Activated CD4-positive, alpha-beta T cell treated with anti-CD3 and anti-CD28 coated beads, Interleukin-2, amount 10 ng/mL, durations not matched to agents 7 days and 5 days (primary cell): ENCODE results near the gene SRSF8. TPM values are rescaled to one million over a fixed set of nuclear protein-coding genes. Genes with fewer than 3 reads are reported as not detected.
"Not testable (repeated sequence)": the region's sequence is repeated elsewhere in the genome, so short reads cannot be mapped to it uniquely, and the experiment has no call there.

Experiments
- CTCF ChIA-PET: fragments of 350-600 bp; sonication (Branson Sonifier 250); formaldehyde crosslinking; loops from one replicate; lab custom pipeline; 2021; ENCODE audit warnings: antibody characterized with exemption; lab: Charles Lee
- POLR2A ChIA-PET: fragments of 350-600 bp; sonication (Branson Sonifier 250); formaldehyde crosslinking; loops from one replicate; lab custom pipeline; 2021; ENCODE audit warnings: antibody characterized with exemption; lab: Charles Lee
- DNase-seq: peaks from one replicate; pipeline ENCODE4 v3.0.0-alpha.2; 2020
- H3K27ac Mint-ChIP-seq: one replicate; pipeline ENCODE4 v1.8.0; 2021; ENCODE audit warnings: mild to moderate bottlenecking, moderate library complexity, mixed read lengths
- H3K27me3 Mint-ChIP-seq: one replicate; pipeline ENCODE4 v1.8.0; 2021; ENCODE audit warnings: mixed read lengths
- H3K36me3 Mint-ChIP-seq: one replicate; pipeline ENCODE4 v1.8.0; 2021; ENCODE audit warnings: low read depth, mixed read lengths
- H3K4me1 Mint-ChIP-seq: one replicate; pipeline ENCODE4 v1.8.0; 2021; ENCODE audit warnings: mixed read lengths
- H3K4me3 Mint-ChIP-seq: one replicate; pipeline ENCODE4 v1.8.0; 2021; ENCODE audit warnings: mild to moderate bottlenecking, moderate library complexity, mixed read lengths
- H3K9me3 Mint-ChIP-seq: one replicate; pipeline ENCODE4 v1.8.0; 2021; ENCODE audit warnings: mixed read lengths
- total RNA-seq, 2 experiments: library from RNA; stranded (reverse); gene quantifications; one replicate each; pipeline ENCODE4 v1.2.3, GENCODE V29; 2021

SRSF8 gene, protein sequence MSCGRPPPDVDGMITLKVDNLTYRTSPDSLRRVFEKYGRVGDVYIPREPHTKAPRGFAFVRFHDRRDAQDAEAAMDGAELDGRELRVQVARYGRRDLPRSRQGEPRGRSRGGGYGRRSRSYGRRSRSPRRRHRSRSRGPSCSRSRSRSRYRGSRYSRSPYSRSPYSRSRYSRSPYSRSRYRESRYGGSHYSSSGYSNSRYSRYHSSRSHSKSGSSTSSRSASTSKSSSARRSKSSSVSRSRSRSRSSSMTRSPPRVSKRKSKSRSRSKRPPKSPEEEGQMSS
- total RNA-seq, result 10 to 100 TPM; 31.5 to 37.2 TPM

DNA sequence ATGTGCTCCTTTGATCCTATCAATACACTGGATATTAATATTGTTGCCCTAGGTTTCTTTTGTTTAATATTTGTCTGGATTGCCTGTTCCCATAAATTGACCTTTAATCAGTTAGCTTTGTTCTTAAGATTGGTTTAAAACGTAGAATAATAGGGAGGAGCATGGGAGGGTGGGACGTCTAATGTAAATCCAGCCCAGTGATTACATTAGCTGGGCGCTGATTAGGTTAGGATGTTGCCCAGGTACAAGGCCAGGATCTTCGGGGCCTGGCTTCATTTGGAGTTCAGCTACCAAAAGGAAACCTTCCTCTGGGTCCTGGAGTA lies at the start of gene SRSF8:
Gene SRSF8 (plus strand): TSS at position 204 of the 323 bp plus-strand sequence. CDS start 308 bp downstream, outside the sequence.
- H3K4me3 Mint-ChIP-seq, result peak within 1 kb of the TSS; percentile 88
- H3K27ac Mint-ChIP-seq, result peak within 1 kb of the TSS; percentile 98
- CTCF ChIA-PET, result interaction anchor here (0.7 to 16.1 kb wide), 11 partner anchors 11 to 725 kb away, joined by 3 to 165 read pairs (median 8); partner anchors contain the start of gene ENDOD1
- H3K9me3 Mint-ChIP-seq, result no peaks in the 10 kb centered on the region
- peaks cover 11% of the 10 kb centered on the region for H3K36me3 Mint-ChIP-seq
- H3K27me3 Mint-ChIP-seq, result peaks cover 14% of the 10 kb centered on the region
- DNase-seq, result no peak
- H3K4me1 Mint-ChIP-seq, result peaks cover 27% of the 10 kb centered on the region
- POLR2A ChIA-PET, result interaction anchor here (0.9 kb wide), 1 partner anchor 165 kb away, joined by 4 read pairs; the partner anchor contains the start of gene SESN3

DNA sequence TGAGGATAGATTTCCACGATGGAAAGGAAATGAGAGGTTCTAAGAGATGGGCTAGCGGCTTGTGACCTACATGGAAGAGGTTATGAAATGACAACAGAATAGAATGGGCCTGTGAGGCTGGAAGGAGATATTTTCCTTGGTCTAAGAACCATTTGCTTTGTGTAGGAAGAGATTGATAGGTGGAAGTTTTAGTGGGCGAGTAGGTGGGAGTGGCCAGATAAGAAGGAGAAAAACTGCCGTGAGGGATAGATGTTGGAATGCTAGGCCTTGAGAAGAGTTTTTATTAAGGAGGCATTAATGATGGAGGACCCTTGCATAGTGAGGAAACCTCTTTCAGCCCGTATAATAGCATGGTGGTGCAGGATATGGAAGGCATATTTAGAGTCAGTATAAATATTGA lies 45.3 kb upstream of the SRSF8 start:
- H3K9me3 Mint-ChIP-seq, result not testable (repeated sequence)

DNA sequence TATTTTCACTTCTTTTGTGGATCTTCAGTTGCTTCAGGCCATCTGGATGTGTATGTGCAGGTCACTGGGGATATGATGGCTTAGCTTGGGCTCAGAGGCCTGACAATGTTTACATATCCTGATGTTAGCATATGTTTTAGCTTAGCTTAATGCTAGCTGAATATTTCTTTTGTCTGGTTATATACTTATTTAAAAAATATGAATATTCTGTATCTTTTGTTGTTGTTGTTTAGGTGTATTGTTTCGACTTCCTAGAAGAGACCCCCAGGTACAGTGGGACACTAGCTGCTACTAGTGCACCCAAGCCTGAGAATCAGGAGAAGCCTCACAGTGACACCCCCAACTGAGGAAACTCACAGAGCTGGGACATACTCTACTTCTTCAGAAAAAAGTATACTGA lies 41.8 kb upstream of the SRSF8 start, which contains the start of gene KDM4E:
Gene KDM4E (plus strand): TSS at position 301 of the 400 bp plus-strand sequence. CDS start 300 bp downstream, outside the sequence.
- Mint-ChIP-seq H3K4me3 (no peak within 1 kb of the TSS), H3K27me3 (no peaks in the 10 kb centered on the region), H3K4me1 (no peaks in the 10 kb centered on the region), H3K27ac (no peak within 1 kb of the TSS), H3K36me3 (no peaks in the 10 kb centered on the region), H3K9me3 (no peaks in the 10 kb centered on the region)
- ChIA-PET POLR2A (no interaction called here), CTCF (no interaction called here)
- no peak for DNase-seq

More for the DNA sequence above, 45.3 kb upstream of the SRSF8 start:
- H3K36me3 Mint-ChIP-seq, POLR2A ChIA-PET, H3K4me3 Mint-ChIP-seq, H3K27ac Mint-ChIP-seq, H3K27me3 Mint-ChIP-seq, CTCF ChIA-PET, DNase-seq, H3K4me1 Mint-ChIP-seq: not testable (repeated sequence)

DNA sequence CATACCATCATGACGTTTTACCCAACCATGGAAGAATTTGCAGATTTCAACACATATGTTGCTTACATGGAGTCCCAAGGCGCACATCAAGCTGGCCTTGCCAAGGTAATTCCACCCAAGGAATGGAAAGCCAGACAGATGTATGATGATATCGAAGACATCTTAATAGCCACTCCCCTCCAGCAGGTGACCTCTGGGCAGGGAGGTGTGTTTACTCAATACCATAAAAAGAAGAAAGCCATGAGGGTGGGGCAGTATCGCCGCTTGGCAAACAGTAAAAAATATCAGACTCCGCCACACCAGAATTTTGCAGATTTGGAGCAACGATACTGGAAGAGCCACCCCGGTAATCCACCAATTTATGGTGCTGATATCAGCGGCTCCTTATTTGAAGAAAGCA lies 41.1 kb upstream of the SRSF8 start:
- POLR2A ChIA-PET, result not testable (repeated sequence)

GRCh38 chr11:95028357-95028756 lies 38.4 kb upstream of the SRSF8 start:
- ChIA-PET POLR2A (no interaction called here), CTCF (no interaction called here)
- H3K27me3 Mint-ChIP-seq, result peaks cover 3% of the 10 kb centered on the region
- H3K36me3 Mint-ChIP-seq, result no peaks in the 10 kb centered on the region
- DNase-seq, result no peak
- no peaks in the 10 kb centered on the region for H3K9me3 Mint-ChIP-seq
- no peaks in the 10 kb centered on the region for H3K4me1 Mint-ChIP-seq
- no peak overlapping the region for H3K27ac Mint-ChIP-seq
- H3K4me3 Mint-ChIP-seq, result no peak overlapping the region

More for the DNA sequence above, 41.1 kb upstream of the SRSF8 start:
- H3K4me3 Mint-ChIP-seq, H3K27ac Mint-ChIP-seq, H3K4me1 Mint-ChIP-seq, CTCF ChIA-PET, H3K9me3 Mint-ChIP-seq, H3K36me3 Mint-ChIP-seq, H3K27me3 Mint-ChIP-seq, DNase-seq: not testable (repeated sequence)

- no peak for DNase-seq
- Mint-ChIP-seq H3K4me3 (no peak overlapping the region), H3K27me3 (peaks cover 23% of the 10 kb centered on the region), H3K9me3 (no peaks in the 10 kb centered on the region), H3K27ac (no peak overlapping the region), H3K4me1 (no peaks in the 10 kb centered on the region), H3K36me3 (no peaks in the 10 kb centered on the region)
- POLR2A ChIA-PET, result interaction anchor here (0.6 kb wide), 1 partner anchor 75 kb away, joined by 3 read pairs; no protein-coding TSS in a partner anchor
- CTCF ChIA-PET, result no interaction called here
Measured at GRCh38 chr11:95033051-95033450, 33.7 kb upstream of the SRSF8 start.

DNA sequence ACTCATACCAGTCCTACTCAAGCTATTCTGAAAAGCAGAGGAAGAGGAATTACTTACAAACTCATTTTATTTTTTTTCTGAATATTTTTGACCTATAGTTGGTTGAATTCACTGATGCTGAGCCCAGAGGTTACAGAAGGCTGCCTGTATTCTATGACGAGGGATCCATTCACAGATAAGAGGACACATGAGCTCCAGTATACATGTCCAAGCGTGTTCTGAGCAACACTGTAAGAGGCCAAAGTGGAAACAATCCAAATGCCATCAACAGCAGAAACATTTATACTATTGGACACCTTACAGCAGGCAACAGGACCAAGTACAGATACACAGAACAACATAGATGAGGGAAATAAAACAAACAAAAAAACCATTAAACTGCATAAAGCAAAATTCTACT lies 31.4 kb upstream of the SRSF8 start:
- DNase-seq, result no peak
- Mint-ChIP-seq H3K4me1 (no peaks in the 10 kb centered on the region), H3K36me3 (no peaks in the 10 kb centered on the region), H3K27ac (no peak overlapping the region), H3K4me3 (no peak overlapping the region), H3K27me3 (peaks cover 32% of the 10 kb centered on the region), H3K9me3 (no peaks in the 10 kb centered on the region)
- CTCF ChIA-PET, result no interaction called here
- POLR2A ChIA-PET, result no interaction called here

DNA sequence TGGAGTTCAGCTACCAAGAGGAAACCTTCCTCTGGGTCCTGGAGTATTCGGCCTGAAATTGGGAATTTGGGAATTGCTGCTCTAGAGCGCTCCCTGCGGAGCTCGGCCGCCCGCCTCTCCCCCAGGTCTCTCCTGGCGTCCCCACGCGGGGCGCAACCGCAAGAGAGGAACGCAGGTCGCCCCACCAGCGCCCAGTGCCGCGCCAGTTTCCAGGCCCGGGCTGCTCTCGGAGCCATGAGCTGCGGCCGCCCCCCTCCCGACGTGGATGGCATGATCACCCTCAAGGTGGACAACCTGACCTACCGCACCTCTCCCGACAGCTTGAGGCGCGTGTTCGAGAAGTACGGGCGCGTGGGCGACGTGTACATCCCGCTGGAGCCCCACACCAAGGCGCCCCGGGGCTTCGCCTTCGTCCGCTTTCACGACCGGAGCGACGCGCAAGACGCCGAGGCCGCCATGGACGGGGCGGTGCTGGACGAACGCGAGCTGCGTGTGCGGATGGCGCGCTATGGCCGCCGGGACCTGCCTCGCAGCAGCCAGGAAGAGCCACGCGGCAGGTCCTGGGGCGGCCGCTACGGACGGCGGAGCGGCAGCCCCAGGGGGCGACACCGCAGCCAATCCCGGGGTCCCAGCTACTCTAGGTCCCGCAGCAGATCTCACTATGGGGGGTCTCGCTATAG lies 29.2 kb upstream of the SRSF8 start:
- POLR2A ChIA-PET, H3K27ac Mint-ChIP-seq, H3K4me1 Mint-ChIP-seq, H3K36me3 Mint-ChIP-seq, H3K4me3 Mint-ChIP-seq, DNase-seq, H3K9me3 Mint-ChIP-seq: not testable (repeated sequence)
- CTCF ChIA-PET, result interaction anchor here (0.8 to 1.2 kb wide), 2 partner anchors 19 kb away, joined by 3 to 4 read pairs; no protein-coding TSS in a partner anchor
- peaks cover 34% of the 10 kb centered on the region for H3K27me3 Mint-ChIP-seq

- ChIA-PET CTCF (no interaction called here), POLR2A (no interaction called here)
- Mint-ChIP-seq H3K4me3 (no peak overlapping the region), H3K36me3 (no peaks in the 10 kb centered on the region), H3K9me3 (no peaks in the 10 kb centered on the region), H3K27ac (no peak overlapping the region), H3K27me3 (peaks cover 43% of the 10 kb centered on the region), H3K4me1 (no peaks in the 10 kb centered on the region)
- no peak for DNase-seq
Measured at GRCh38 chr11:95042239-95042638, 24.5 kb upstream of the SRSF8 start.

DNA sequence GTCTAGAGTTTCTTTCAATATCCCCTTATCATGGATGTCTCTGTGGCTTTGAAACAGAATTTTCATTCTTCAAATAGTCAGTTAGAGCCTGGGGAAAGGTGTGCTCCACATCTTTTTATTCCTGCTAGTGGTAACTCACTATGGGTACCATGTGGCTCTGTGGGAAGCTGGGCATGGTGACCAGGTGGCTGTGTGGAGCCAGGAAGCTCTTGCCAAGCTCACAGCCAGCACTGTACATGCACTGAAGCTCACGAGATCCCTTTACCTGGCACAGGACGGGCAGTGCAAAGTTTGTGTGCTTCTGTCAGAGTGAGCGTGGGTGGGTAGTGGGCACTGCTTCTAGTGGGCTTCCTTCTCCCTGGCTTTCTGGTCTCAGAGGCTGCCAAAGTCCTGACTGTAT lies 23.8 kb upstream of the SRSF8 start:
- Mint-ChIP-seq H3K4me1 (no peaks in the 10 kb centered on the region), H3K27me3 (peaks cover 45% of the 10 kb centered on the region), H3K27ac (no peak overlapping the region), H3K9me3 (no peaks in the 10 kb centered on the region), H3K36me3 (no peaks in the 10 kb centered on the region), H3K4me3 (no peak overlapping the region)
- ChIA-PET POLR2A (no interaction called here), CTCF (no interaction called here)
- DNase-seq, result no peak

DNA sequence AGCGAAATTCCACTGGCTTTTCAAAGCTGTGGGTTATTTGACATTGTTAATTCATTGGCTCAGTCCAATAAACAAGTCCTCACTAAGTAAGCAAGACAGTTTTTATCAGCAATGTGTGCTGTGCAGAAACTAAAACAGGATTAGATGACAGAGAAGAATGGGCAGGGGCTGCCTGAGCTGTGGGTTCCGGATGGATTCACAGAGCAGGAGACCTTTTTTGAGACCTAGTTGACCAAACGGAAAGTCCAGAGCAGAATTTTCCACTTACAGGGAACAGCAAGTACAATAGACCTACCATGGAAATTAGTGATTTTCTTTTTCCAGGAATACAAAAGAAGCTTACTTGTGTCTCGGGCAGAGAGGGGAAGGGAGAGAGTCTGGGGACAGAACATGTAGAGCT lies 22.7 kb upstream of the SRSF8 start:
- POLR2A ChIA-PET, result no interaction called here
- H3K27me3 Mint-ChIP-seq, result peaks cover 38% of the 10 kb centered on the region
- no peaks in the 10 kb centered on the region for H3K4me1 Mint-ChIP-seq
- no peaks in the 10 kb centered on the region for H3K9me3 Mint-ChIP-seq
- H3K4me3 Mint-ChIP-seq, result no peak overlapping the region
- H3K27ac Mint-ChIP-seq, result no peak overlapping the region
- CTCF ChIA-PET, result interaction anchor here (0.6 to 1.6 kb wide), 2 partner anchors 70 to 879 kb away, joined by 3 read pairs; no protein-coding TSS in a partner anchor
- DNase-seq, result no peak
- no peaks in the 10 kb centered on the region for H3K36me3 Mint-ChIP-seq

DNA sequence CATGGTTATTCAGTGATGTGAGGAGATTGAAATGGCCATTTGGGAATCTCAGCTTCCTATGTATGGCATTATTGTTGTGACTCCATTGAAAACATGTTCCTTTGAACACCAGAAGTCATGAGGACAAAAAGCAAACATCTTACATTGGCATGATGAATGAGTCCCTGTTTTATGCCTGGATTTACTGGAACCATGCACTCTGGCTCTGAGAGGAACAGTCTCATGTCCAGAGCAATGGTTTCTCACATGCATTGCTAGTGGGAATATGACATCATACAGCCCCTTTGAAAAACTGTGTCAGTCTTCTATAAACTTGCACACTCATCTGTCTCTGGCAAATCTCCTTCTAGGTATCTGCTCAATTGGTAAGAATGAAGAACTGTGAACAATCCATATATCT lies 20.9 kb upstream of the SRSF8 start:
- POLR2A ChIA-PET, result no interaction called here
- no peak overlapping the region for H3K27ac Mint-ChIP-seq
- no peaks in the 10 kb centered on the region for H3K9me3 Mint-ChIP-seq

DNA sequence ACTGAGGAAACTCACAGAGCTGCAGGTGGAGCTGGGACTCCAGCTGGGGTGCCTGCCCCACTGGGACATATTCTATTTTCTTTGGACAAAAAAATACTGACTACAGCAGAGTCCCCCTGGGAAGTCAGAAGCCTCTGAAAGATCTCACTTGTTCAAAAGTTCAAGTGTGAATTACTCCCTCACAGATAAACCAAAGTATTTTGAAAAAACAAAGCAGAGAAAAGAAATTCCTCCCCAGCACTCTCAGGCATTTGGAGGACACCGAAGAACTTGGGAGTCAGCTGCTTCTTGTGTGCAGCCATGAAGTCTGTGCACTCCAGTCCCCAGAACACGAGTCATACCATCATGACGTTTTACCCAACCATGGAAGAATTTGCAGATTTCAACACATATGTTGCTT lies 17.6 kb upstream of the SRSF8 start, which contains the start of gene KDM4F:
Gene KDM4F (plus strand): TSS at position 301 of the 400 bp plus-strand sequence.
- DNase-seq, H3K36me3 Mint-ChIP-seq, H3K27ac Mint-ChIP-seq, H3K4me1 Mint-ChIP-seq, H3K4me3 Mint-ChIP-seq, POLR2A ChIA-PET, H3K9me3 Mint-ChIP-seq: not testable (repeated sequence)
- H3K27me3 Mint-ChIP-seq, result peaks cover 41% of the 10 kb centered on the region
- CTCF ChIA-PET, result interaction anchor here (1.2 kb wide), 1 partner anchor 8 kb away, joined by 3 read pairs; no protein-coding TSS in a partner anchor

More for the DNA sequence above, 20.9 kb upstream of the SRSF8 start:
- Mint-ChIP-seq H3K36me3 (no peaks in the 10 kb centered on the region), H3K4me3 (no peak overlapping the region), H3K27me3 (peaks cover 38% of the 10 kb centered on the region), H3K4me1 (no peaks in the 10 kb centered on the region)
- CTCF ChIA-PET, result interaction anchor here (0.5 kb wide), 1 partner anchor 565 kb away, joined by 4 read pairs; no protein-coding TSS in a partner anchor
- no peak for DNase-seq
